GM12891 (cell line): ENCODE measurements around the gene SDS.

Source experiments
- PAX5 ChIP-seq: IDR thresholded peaks from 2 replicates; pipeline ENCODE4 v1.6.1; 2011; ENCODE audit warnings: low read length, moderate library complexity, mild to moderate bottlenecking; ENCODE audit not compliant: insufficient read depth, severe bottlenecking
- POLR2A ChIP-seq: IDR thresholded peaks from 2 replicates; pipeline ENCODE4 v1.6.1; 2011; ENCODE audit warnings: low read depth, low read length, control low read depth
- POLR2AphosphoS5 ChIP-seq: IDR thresholded peaks from 2 replicates; pipeline ENCODE4 v1.6.1; 2011; ENCODE audit warnings: low read depth, low read length, control low read depth
- TAF1 ChIP-seq: IDR thresholded peaks from 2 replicates; pipeline ENCODE4 v1.6.1; 2011; ENCODE audit warnings: low read depth, low read length, control low read depth

- TF ChIP-seq POLR2AphosphoS5 (no peak), POLR2A (no peak), TAF1 (no peak), PAX5 (no peak)
These were observed 58.4 kb downstream of the SDS start for GRCh38 chr12:113345318-113345717.
